GM10266 (cell line): Measurements from ENCODE around the gene NMB.

Source experiments
- DNase-seq: peaks from one replicate; pipeline ENCODE4 v3.0.0; 2012; ENCODE audit errors: extremely low spot score
- TF ChIP-seq, protein P1 (sequence below): IDR thresholded peaks from 2 replicates; pipeline ENCODE4 v1.5.1; 2012; ENCODE audit warnings: mild to moderate bottlenecking, low read depth; ENCODE audit not compliant: control insufficient read depth, insufficient read depth; ENCODE audit errors: missing control alignments

NMB gene, protein sequence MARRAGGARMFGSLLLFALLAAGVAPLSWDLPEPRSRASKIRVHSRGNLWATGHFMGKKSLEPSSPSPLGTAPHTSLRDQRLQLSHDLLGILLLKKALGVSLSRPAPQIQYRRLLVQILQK

DNA sequence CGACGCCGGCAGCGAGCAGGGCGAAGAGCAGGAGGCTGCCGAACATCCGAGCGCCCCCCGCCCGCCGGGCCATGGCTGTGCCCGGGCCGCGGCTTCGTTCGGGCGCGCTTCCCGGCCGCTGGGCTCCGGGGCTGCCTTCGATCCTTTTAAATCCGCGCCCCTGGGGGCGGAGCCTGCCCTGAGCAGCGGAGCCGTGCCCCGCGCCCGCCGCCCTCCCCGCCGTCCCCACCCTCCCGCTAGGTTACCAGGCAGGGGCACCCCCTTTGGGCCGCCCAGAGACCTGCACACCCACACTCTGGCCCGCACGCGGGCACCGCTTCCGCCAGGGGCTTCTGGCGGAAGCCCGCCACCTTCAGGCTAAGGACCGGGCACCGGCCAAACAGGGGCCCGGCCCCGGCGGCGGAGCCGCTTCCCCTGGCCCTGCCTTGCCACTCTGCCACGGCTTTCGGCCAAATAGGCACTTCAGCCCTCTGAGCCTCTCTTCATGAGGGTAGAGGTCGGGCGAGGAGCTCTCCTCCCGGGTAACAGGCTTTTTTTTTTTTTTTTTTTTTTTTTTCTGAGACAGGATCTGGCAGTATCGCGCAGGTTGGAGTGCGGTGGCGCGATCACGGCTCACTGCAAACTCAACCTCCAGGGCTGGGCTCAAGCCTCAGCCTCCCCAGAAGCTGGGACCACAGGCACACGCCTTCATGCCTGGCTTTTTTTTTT is at the start of gene NMB:
Gene NMB, minus strand, starts transcription at position 120 of the 708 bp plus-strand sequence. Its CDS starts 47 bp downstream, at position 73.
- TF ChIP-seq, protein P1, sequence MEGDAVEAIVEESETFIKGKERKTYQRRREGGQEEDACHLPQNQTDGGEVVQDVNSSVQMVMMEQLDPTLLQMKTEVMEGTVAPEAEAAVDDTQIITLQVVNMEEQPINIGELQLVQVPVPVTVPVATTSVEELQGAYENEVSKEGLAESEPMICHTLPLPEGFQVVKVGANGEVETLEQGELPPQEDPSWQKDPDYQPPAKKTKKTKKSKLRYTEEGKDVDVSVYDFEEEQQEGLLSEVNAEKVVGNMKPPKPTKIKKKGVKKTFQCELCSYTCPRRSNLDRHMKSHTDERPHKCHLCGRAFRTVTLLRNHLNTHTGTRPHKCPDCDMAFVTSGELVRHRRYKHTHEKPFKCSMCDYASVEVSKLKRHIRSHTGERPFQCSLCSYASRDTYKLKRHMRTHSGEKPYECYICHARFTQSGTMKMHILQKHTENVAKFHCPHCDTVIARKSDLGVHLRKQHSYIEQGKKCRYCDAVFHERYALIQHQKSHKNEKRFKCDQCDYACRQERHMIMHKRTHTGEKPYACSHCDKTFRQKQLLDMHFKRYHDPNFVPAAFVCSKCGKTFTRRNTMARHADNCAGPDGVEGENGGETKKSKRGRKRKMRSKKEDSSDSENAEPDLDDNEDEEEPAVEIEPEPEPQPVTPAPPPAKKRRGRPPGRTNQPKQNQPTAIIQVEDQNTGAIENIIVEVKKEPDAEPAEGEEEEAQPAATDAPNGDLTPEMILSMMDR: peak; percentile 58
- peak; percentile 83 for DNase-seq

GRCh38 chr15:84703808-84704207 is 45.8 kb upstream of the NMB start:
- DNase-seq: no peak
- TF ChIP-seq, protein P1: no peak

DNA sequence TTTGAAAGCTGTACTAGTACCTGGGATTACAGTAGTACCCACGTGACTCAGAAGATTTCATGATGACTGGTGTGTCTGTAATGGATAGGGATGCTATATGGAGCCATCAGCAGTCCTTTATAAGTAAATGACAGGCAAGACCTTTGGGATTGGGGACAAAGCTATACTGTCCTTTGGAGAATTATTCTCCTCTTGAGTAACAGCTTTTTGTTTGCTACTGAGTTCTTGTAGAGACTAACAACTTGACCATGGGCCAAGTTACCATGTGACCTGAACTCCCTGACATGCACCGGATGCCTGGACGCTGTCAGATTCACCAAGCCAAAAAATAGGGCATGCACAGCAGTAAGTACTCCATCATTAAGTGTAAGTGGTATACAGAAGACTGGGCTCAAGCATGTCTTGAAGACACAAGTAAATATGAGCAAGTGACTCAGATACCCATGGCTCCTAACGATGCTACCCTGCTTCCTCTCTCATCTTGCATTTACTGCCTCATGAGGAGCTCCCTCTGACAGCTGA is 45.0 kb upstream of the NMB start:
- TF ChIP-seq, protein P1: no peak
- no peak for DNase-seq

DNA sequence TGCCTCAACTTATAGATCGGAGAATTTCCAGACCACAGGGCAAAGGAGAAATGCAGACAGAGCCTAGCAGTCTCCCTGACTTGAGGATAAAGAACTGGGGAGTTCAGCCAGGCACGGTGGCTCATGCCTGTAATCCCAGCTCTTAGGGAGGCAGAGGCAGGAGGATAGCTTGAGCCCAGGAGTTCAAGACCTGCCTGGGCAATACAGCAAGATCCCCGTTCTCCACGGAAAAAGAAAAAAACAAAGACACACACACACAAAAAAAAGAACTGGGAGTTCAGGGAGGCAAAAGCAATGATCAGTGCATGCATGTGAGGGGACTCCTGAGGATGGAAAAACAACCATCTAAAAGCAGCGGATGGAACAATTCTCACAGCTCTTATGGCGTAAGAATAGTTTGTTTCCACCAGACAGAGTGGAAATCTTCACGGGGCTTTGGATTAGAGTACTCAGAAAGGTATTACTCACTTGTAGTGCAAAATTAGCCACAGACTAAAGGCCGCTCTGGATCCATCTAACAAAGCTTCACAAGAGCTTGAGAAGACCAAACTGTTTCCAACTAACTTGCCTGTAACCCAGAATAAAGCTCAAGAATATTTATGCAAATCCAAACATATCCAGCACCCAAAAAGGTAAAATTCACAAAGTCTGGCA is 41.7 kb upstream of the NMB start:
- DNase-seq: no peak
- TF ChIP-seq, protein P1: no peak

GRCh38 chr15:84697236-84697990 is 39.4 kb upstream of the NMB start:
- TF ChIP-seq, protein P1: no peak
- DNase-seq: no peak

DNA sequence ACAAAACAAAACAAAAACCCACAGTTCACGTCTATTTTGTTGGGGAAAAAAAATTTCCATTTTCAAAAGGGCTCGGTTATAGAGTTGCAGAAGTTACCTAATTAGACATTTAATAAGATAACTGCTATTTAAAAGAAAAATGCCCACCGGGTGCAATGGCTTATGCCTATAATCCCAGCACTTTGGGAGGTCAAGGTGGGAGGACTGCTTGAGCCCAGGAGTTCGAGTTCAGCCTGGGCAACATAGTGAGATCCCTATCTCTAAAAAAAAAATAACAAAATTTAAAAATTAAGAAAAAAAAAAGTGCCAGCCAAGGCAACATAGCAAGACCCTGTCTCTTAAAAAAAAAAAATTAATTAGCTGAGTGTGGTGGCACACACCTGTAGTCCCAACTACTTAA is 38.8 kb upstream of the NMB start:
- TF ChIP-seq, protein P1: no peak
- no peak for DNase-seq
